ENCODE measurements around the gene SLF2. TPM values are rescaled to one million over a fixed set of nuclear protein-coding genes. Genes with fewer than 3 reads are reported as not detected.

The SLF2 gene
- total and polyA plus RNA-seq, 12 donors: 4.8 to 23.6 (median 18.3) TPM

DNA sequence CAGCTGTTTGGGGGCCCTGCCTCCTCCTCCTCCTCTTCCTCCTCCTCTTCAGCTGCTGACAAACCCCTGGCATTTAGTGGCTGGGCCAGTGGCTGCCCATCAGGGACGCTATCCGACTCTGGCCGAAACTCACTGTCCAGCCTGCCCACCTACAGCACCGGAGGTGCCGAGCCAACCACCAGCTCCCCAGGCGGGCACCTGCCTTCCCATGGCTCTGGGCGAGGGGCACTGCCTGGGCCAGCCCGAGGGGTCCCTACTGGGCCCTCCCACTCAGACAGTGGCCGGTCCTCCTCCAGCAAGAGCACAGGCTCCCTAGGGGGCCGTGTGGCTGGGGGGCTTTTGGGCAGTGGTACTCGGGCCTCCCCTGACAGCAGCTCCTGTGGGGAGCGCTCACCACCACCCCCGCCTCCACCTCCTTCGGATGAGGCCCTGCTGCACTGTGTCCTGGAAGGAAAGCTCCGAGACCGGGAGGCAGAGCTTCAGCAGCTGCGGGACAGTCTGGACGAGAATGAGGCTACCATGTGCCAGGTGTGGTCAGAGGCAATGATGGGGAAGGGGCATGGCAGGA, 91.0 kb downstream of the SLF2 start:
- ATAC-seq (no peak), DNase-seq (no peak)
- peaks cover 0 to 53% (median 40%) of the 10 kb centered on the region in 9 donors for H3K36me3 ChIP-seq
- H3K4me3 ChIP-seq: no peak overlapping the region
- no peaks in the 10 kb centered on the region for H3K9me3 ChIP-seq
- TF ChIP-seq, protein P1, sequence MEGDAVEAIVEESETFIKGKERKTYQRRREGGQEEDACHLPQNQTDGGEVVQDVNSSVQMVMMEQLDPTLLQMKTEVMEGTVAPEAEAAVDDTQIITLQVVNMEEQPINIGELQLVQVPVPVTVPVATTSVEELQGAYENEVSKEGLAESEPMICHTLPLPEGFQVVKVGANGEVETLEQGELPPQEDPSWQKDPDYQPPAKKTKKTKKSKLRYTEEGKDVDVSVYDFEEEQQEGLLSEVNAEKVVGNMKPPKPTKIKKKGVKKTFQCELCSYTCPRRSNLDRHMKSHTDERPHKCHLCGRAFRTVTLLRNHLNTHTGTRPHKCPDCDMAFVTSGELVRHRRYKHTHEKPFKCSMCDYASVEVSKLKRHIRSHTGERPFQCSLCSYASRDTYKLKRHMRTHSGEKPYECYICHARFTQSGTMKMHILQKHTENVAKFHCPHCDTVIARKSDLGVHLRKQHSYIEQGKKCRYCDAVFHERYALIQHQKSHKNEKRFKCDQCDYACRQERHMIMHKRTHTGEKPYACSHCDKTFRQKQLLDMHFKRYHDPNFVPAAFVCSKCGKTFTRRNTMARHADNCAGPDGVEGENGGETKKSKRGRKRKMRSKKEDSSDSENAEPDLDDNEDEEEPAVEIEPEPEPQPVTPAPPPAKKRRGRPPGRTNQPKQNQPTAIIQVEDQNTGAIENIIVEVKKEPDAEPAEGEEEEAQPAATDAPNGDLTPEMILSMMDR (IDR thresholded peaks at IDR 0.05): no peak
- WGBS, 2 donors: 86 to 88% methylated on average over 18 of the region's 18 CpGs
- intact Hi-C loops (cut with DNase I): no loop called here
- H3K27me3 ChIP-seq: no peaks in the 10 kb centered on the region
- H3K4me1 ChIP-seq: peaks cover 17 to 87% (median 48%) of the 10 kb centered on the region in 9 donors
- H3K27ac ChIP-seq: peak overlapping the region in 6 of 10 donors; percentile 3 to 78 (median 44)

DNA sequence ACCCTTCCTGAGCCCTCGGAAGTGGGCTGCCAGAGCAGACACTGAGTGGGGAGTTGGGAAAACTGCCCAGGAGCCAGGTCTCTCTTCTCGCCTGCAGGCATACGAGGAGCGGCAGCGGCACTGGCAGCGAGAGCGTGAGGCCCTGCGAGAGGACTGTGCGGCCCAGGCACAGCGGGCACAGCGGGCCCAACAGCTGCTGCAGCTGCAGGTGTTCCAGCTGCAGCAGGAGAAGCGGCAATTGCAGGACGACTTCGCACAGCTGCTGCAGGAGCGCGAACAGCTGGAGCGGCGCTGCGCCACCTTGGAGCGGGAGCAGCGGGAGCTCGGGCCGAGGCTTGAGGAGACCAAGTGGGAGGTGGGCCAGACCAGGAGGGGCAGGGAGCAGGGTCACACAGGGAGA, 92.6 kb downstream of the SLF2 start:
- Histone ChIP-seq H3K9me3 (no peaks in the 10 kb centered on the region), H3K36me3 (peaks cover 0 to 53% (median 40%) of the 10 kb centered on the region in 9 donors), H3K27me3 (no peaks in the 10 kb centered on the region), H3K4me1 (peaks cover 17 to 86% (median 48%) of the 10 kb centered on the region in 9 donors), H3K27ac (peak overlapping the region in 6 of 10 donors; percentile 34 to 65 (median 54)), H3K4me3 (peak overlapping the region in 2 of 10 donors; percentile 3 to 4)
- TF ChIP-seq, protein P1 (IDR thresholded peaks at IDR 0.05): no peak
- DNase-seq (no peak), ATAC-seq (no peak)
- WGBS, 2 donors: 78 to 79% methylated on average over 23 of the region's 23 CpGs
- intact Hi-C loops (cut with DNase I): no loop called here

GRCh38 chr10:101005869-101006567, 93.3 kb downstream of the SLF2 start:
- DNase-seq (no peak), ATAC-seq (no peak)
- Histone ChIP-seq H3K9me3 (no peaks in the 10 kb centered on the region), H3K27ac (peak overlapping the region in 7 of 10 donors; percentile 2 to 75 (median 60)), H3K27me3 (no peaks in the 10 kb centered on the region), H3K4me3 (no peak overlapping the region), H3K4me1 (peaks cover 17 to 80% (median 45%) of the 10 kb centered on the region in 9 donors), H3K36me3 (peaks cover 0 to 53% (median 40%) of the 10 kb centered on the region in 9 donors)
- TF ChIP-seq, protein P1 (IDR thresholded peaks at IDR 0.05): no peak
- intact Hi-C loops (cut with DNase I): no loop called here
- 95 to 97% methylated on average over 4 of the region's 4 CpGs for WGBS, 2 donors

DNA sequence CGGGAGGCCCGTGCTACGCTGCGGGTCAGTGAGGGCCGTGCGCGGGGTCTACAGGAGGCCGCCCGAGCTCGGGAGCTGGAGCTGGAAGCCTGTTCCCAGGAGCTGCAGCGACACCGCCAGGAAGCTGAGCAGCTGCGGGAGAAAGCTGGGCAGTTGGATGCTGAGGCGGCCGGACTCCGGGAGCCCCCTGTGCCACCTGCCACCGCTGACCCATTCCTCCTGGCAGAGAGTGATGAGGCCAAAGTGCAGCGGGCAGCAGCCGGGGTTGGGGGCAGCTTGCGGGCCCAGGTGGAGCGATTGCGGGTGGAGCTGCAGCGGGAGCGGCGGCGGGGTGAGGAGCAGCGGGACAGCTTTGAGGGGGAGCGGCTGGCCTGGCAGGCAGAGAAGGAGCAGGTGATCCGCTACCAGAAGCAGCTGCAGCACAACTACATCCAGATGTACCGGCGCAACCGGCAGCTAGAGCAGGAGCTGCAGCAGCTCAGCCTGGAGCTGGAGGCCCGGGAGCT, 93.9 kb downstream of the SLF2 start:
- peak overlapping the region in 8 of 10 donors; percentile 18 to 75 (median 50) for H3K27ac ChIP-seq
- no peaks in the 10 kb centered on the region for H3K27me3 ChIP-seq
- ATAC-seq (peak in 3 of 8 donors; percentile 6 to 25 (median 6)), DNase-seq (no peak)
- TF ChIP-seq, protein P1 (IDR thresholded peaks at IDR 0.05): no peak
- no peaks in the 10 kb centered on the region for H3K9me3 ChIP-seq
- intact Hi-C loops (cut with DNase I): no loop called here
- H3K36me3 ChIP-seq: peaks cover 0 to 53% (median 40%) of the 10 kb centered on the region in 9 donors
- 77% methylated on average over 33 of the region's 33 CpGs for WGBS, 2 donors
- H3K4me1 ChIP-seq: peaks cover 16 to 76% (median 40%) of the 10 kb centered on the region in 9 donors
- H3K4me3 ChIP-seq: no peak overlapping the region

Data from heart right ventricle (tissue), 16 donors.